Upper lobe of left lung (tissue), 4 donors: ENCODE measurements around the gene ADAM22.

ENCODE experiments used
- CTCF ChIP-seq, 6 experiments: fragments of 450-650 bp in 4 of 6; fragments of 200-600 bp in 2 of 6; sonication (generic) in 2 of 6; IDR thresholded peaks; one replicate each; pipeline ENCODE4 v1.5.1; 2016 to 2019; ENCODE audit warnings: antibody characterized with exemption in 6 of 6
- POLR2A ChIP-seq, 4 donors: fragments of 450-650 bp; IDR thresholded peaks; one replicate each; pipeline ENCODE4 v1.5.1; 2016 to 2017; ENCODE audit warnings: antibody characterized with exemption in 4 of 4, mild to moderate bottlenecking in 2 of 4
- POLR2AphosphoS5 ChIP-seq, 2 donors: sonication (generic); formaldehyde crosslinking; IDR thresholded peaks; one replicate each; pipeline ENCODE4 v1.5.1; 2017; ENCODE audit warnings: antibody characterized with exemption in 2 of 2

- TF ChIP-seq CTCF (IDR thresholded peaks at IDR 0.05) (no peak), POLR2AphosphoS5 (IDR thresholded peaks at IDR 0.05) (no peak), POLR2A (IDR thresholded peaks at IDR 0.05) (no peak)
These were observed 222.3 kb downstream of the ADAM22 start for GRCh38 chr7:88156356-88156755.
